Cardiac fibroblast (primary cell): Measurements from ENCODE around the gene SIDT1.

ENCODE experiments used
- DNase-seq, 2 donors: peaks; one replicate each; pipeline versions ENCODE4 v3.0.0 to v3.0.0-alpha.2; 2010; ENCODE audit warnings: low read depth in 2 of 2
- H3K4me3 ChIP-seq, 2 donors: replicated peaks in 1 of 2; 1 replicate in 1 of 2; 2 replicates in 1 of 2; pipeline ENCODE4 v1.5.1; 2011; ENCODE audit warnings: low read depth in 2 of 2, low read length in 2 of 2, mild to moderate bottlenecking in 2 of 2, moderate library complexity in 1 of 2
- CTCF ChIP-seq: IDR thresholded peaks from one replicate; pipeline ENCODE4 v1.5.1; 2011; ENCODE audit warnings: low read depth, mild to moderate bottlenecking, low read length, inconsistent platforms

The SIDT1 gene

GRCh38 chr3:113531826-113532697 is at the start of gene SIDT1:
Gene SIDT1 (plus strand): TSS chr3:113532555. CDS start chr3:113533022, 467 bp downstream.
- peak within 1 kb of the TSS; percentile 31 to 52 for H3K4me3 ChIP-seq
- TF ChIP-seq CTCF, result no peak
- peak in 1 of 2 donors; percentile 17 for DNase-seq

- H3K4me3 ChIP-seq, result no peak overlapping the region
- DNase-seq, result no peak
- no peak for TF ChIP-seq CTCF
Measured at GRCh38 chr3:113485161-113485609, 47.2 kb upstream of the SIDT1 start.

- peak; percentile 48 to 55 for DNase-seq
- peak; percentile 33 for TF ChIP-seq CTCF
- H3K4me3 ChIP-seq, result no peak overlapping the region
Measured at GRCh38 chr3:113495035-113495434, 37.3 kb upstream of the SIDT1 start.

- H3K4me3 ChIP-seq, result no peak overlapping the region
- no peak for TF ChIP-seq CTCF
- peak; percentile 62 to 66 for DNase-seq
Measured at GRCh38 chr3:113496924-113497323, 35.4 kb upstream of the SIDT1 start.

- DNase-seq, result peak; percentile 57 to 82
Measured at GRCh38 chr3:113498221-113499005, 33.9 kb upstream of the SIDT1 start.

GRCh38 chr3:113499081-113499480 is 33.3 kb upstream of the SIDT1 start:
- H3K4me3 ChIP-seq, result no peak overlapping the region
- no peak for TF ChIP-seq CTCF
- DNase-seq, result peak in 1 of 2 donors; percentile 14

More at GRCh38 chr3:113498221-113499005, 33.9 kb upstream of the SIDT1 start:
- H3K4me3 ChIP-seq, result no peak overlapping the region
- TF ChIP-seq CTCF, result no peak
